Activated naive CD4-positive, alpha-beta T cell treated with anti-CD3 and anti-CD28 coated beads, Interleukin-2, amount 50 U/mL, for 72 hours (primary cell): Measurements from ENCODE around the gene KLK4. TPM values are rescaled to one million over a fixed set of nuclear protein-coding genes. Genes with fewer than 3 reads are reported as not detected.

ENCODE experiments used
- ATAC-seq, 2 donors: fragments of 150-1000 bp; cut with Tn5 transposase; 2 replicates each; pipeline ENCODE4 v1.10.0; 2021; ENCODE audit warnings: mild to moderate bottlenecking in 2 of 2, moderate library complexity in 2 of 2
- DNase-seq, 2 donors: peaks; one replicate each; pipeline ENCODE4 v3.0.0; 2021 to 2022; ENCODE audit warnings: low spot score in 2 of 2
- H3K27ac Mint-ChIP-seq, 2 donors: one replicate each; pipeline ENCODE4 v1.8.0; 2022; ENCODE audit warnings: mild to moderate bottlenecking in 2 of 2, mixed read lengths in 2 of 2
- H3K36me3 Mint-ChIP-seq, 2 donors: one replicate each; pipeline ENCODE4 v1.8.0; 2022; ENCODE audit warnings: mixed read lengths in 2 of 2
- H3K9me3 Mint-ChIP-seq, 2 donors: one replicate each; pipeline ENCODE4 v1.8.0; 2022; ENCODE audit warnings: mixed read lengths in 2 of 2
- total RNA-seq, 2 donors: library from RNA; stranded (reverse); gene quantifications; one replicate each; pipeline ENCODE4 v1.2.3, GENCODE V29; 2022

The KLK4 gene
- total RNA-seq, 2 donors from 2014 or later = not detected

GRCh38 chr19:50924586-50924985, 13.4 kb upstream of the KLK4 start:
- no peaks in the 10 kb centered on the region for H3K36me3 Mint-ChIP-seq
- ATAC-seq (no peak), DNase-seq (no peak)
- no peak overlapping the region for H3K27ac Mint-ChIP-seq
- H3K9me3 Mint-ChIP-seq = no peaks in the 10 kb centered on the region

GRCh38 chr19:50922317-50922853, 11.2 kb upstream of the KLK4 start:
- ATAC-seq = peak; percentile 97 to 99
- Mint-ChIP-seq H3K36me3 (no peaks in the 10 kb centered on the region), H3K27ac (no peak overlapping the region), H3K9me3 (no peaks in the 10 kb centered on the region)
- peak; percentile 68 to 88 for DNase-seq

DNA sequence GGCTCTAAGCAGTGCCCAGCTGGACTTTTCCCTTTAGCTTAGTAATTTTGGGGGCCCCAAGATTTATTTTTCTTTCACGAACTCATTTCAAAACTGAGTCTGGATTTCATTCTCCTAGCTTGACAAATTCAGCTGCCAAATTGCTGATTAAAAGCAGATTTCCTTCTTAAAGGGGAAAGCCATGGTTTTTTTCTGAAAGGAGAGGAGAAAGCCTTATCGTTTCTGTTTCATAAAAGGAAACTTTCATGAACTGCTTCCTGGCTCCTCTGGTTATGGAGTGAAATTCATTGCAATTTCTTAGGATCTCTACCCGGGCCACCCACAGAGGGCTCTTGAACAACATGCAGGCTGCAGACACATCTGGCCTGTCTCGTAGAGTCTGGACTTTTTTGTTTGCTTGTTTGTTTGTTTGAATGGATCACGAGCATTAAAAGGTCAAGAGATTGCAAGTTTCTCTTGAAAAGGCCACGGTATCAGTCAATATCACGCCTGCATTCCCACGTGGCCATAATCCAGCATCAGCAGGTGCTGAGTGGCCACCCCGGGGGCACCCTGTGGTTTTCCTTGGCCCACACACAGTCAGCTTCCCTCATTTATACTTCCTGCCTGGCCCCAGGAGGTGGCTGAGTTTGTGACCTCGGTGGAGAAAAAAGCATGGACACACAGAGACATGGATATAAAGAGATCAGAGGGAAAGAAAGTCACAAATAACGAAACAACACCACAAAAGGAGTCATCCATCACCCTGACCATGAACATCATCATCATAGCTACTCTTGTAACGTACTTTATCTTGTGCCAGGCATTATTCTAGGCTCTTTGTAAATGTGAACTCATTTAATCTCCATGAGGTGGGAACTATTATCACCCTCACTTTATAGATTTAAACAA, 10.5 kb upstream of the KLK4 start:
- H3K9me3 Mint-ChIP-seq = no peaks in the 10 kb centered on the region
- no peak overlapping the region for H3K27ac Mint-ChIP-seq
- no peak for DNase-seq
- H3K36me3 Mint-ChIP-seq = no peaks in the 10 kb centered on the region
- peak; percentile 50 to 51 for ATAC-seq

- H3K9me3 Mint-ChIP-seq = no peaks in the 10 kb centered on the region
- ATAC-seq (no peak), DNase-seq (no peak)
- no peaks in the 10 kb centered on the region for H3K36me3 Mint-ChIP-seq
- no peak overlapping the region for H3K27ac Mint-ChIP-seq
Measured at GRCh38 chr19:50916069-50916468, 4.9 kb upstream of the KLK4 start.

- no peaks in the 10 kb centered on the region for H3K9me3 Mint-ChIP-seq
- H3K27ac Mint-ChIP-seq = no peak overlapping the region
- peak in 1 of 2 donors; percentile 19 for DNase-seq
- no peaks in the 10 kb centered on the region for H3K36me3 Mint-ChIP-seq
- ATAC-seq = peak; percentile 69 to 82
Measured at GRCh38 chr19:50912727-50913716, 1.8 kb upstream of the KLK4 start.

DNA sequence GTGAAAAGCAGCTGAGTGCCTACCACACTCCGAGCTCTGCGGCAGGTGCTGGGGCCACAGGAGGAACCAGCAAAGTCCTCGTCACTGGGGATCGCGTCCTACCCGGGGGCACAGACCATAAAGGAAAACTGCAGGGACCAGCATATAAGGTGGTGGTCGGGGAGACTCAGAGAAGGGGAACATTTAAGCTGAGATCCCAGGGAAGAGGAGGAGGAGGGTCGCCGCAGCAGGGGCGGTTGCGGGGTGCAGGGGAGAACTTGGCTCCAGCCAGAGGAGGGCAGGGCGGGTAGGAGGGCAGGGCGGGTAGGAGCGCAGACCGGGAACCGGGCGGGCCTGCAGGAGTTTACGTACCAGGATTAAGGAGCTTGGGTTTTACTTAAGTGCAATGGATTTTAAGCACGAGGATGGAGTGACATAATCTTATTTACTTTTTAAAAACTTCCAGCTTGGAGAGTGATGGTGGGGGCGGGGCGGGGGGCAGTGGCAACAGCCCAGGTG, 956 bp upstream of the KLK4 start:
- DNase-seq (no peak), ATAC-seq (no peak)
- Mint-ChIP-seq H3K27ac (no peak overlapping the region), H3K9me3 (no peaks in the 10 kb centered on the region), H3K36me3 (no peaks in the 10 kb centered on the region)

- H3K36me3 Mint-ChIP-seq = no peaks in the 10 kb centered on the region
- H3K27ac Mint-ChIP-seq = no peak overlapping the region
- no peaks in the 10 kb centered on the region for H3K9me3 Mint-ChIP-seq
- ATAC-seq = no peak
- no peak for DNase-seq
Measured at GRCh38 chr19:50910722-50911121, 473 bp downstream of the KLK4 start.

- DNase-seq (peak in 1 of 2 donors; percentile 60), ATAC-seq (peak; percentile 27 to 75)
- no peaks in the 10 kb centered on the region for H3K9me3 Mint-ChIP-seq
Measured at GRCh38 chr19:50909240-50910070, 1.7 kb downstream of the KLK4 start.

GRCh38 chr19:50908336-50908735, 2.9 kb downstream of the KLK4 start:
- H3K36me3 Mint-ChIP-seq = no peaks in the 10 kb centered on the region
- no peak for ATAC-seq
- H3K9me3 Mint-ChIP-seq = no peaks in the 10 kb centered on the region
- DNase-seq = no peak
- H3K27ac Mint-ChIP-seq = no peak overlapping the region

More at GRCh38 chr19:50909240-50910070, 1.7 kb downstream of the KLK4 start:
- Mint-ChIP-seq H3K36me3 (no peaks in the 10 kb centered on the region), H3K27ac (no peak overlapping the region)

DNA sequence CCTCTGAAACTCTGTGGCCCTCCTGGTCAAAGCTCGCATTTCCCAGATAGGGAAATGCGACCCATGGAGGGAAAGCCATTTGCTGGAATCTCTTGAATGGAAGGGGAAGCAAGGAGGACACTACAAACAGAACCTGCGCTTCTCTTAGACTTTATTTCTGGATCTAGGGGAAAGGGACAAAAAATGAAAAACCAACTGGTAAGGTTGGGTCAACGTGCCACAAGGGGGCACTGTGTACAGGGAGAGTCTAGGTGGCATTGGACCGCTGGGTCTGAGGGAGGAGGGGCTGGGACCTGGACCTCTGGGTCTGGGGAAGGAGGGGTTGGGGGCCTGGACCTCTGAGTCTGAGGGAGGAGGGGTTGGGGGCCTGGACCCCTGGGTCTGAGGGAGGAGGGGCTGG, 5.0 kb downstream of the KLK4 start:
- DNase-seq (peak in 1 of 2 donors; percentile 60), ATAC-seq (no peak)
- Mint-ChIP-seq H3K36me3 (no peaks in the 10 kb centered on the region), H3K27ac (no peak overlapping the region), H3K9me3 (no peaks in the 10 kb centered on the region)

DNA sequence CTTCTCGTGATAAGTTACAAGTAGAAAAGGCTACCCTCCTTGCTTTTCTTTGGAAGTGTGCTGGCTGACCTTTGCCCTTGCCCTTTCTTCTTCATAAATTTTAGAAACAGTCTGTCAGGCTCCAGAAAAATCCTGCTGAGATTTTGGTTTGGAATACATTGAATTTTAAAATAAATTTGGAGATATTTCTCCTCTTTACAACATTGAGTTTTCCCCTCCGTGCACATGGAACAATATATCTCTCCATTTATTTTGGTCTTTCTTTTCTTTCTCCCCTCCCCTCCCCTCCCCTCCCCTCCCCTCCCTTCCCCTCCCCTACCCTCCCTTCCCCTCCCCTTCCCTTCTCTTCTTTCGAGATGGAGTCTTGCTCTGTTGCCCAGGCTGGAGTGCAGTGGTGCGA, 8.6 kb downstream of the KLK4 start:
- ATAC-seq (no peak), DNase-seq (no peak)
- no peak overlapping the region for H3K27ac Mint-ChIP-seq
- no peaks in the 10 kb centered on the region for H3K9me3 Mint-ChIP-seq
- no peaks in the 10 kb centered on the region for H3K36me3 Mint-ChIP-seq

DNA sequence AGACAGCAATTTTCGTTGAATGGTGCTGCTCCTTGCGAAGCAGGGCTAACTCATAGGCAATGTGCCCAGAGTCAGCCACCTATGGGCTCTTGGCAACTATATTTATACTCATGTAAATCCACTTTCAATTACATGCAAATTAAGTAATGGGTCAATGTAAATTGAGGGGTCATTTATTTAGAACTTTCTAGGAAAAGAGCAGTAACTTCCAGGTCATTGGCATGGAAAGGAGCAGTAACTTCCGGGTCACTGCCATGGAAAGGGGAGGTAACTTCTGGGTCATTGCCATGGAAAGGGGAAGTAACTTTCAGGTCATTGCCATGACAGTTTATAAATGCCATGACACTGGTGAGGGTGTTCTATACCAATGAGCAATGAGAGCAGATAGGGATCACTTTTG, 11.6 kb downstream of the KLK4 start:
- Mint-ChIP-seq H3K27ac (no peak overlapping the region), H3K36me3 (peaks cover 0 to 4% of the 10 kb centered on the region in 2 donors), H3K9me3 (no peaks in the 10 kb centered on the region)
- DNase-seq (no peak), ATAC-seq (no peak)

- no peak for DNase-seq
- no peak overlapping the region for H3K27ac Mint-ChIP-seq
- peaks cover 0 to 4% of the 10 kb centered on the region in 2 donors for H3K36me3 Mint-ChIP-seq
- peaks cover 0 to 3% of the 10 kb centered on the region in 2 donors for H3K9me3 Mint-ChIP-seq
- ATAC-seq = no peak
Measured at GRCh38 chr19:50898018-50898417, 13.2 kb downstream of the KLK4 start.

- Mint-ChIP-seq H3K9me3 (peaks cover 0 to 3% of the 10 kb centered on the region in 2 donors), H3K36me3 (peaks cover 0 to 4% of the 10 kb centered on the region in 2 donors), H3K27ac (no peak overlapping the region)
- DNase-seq (no peak), ATAC-seq (no peak)
Measured at GRCh38 chr19:50897612-50898011, 13.6 kb downstream of the KLK4 start.

- DNase-seq (no peak), ATAC-seq (peak in 1 of 2 donors; percentile 6)
- no peak overlapping the region for H3K27ac Mint-ChIP-seq
- H3K9me3 Mint-ChIP-seq = peaks cover 0 to 3% of the 10 kb centered on the region in 2 donors
- peaks cover 0 to 4% of the 10 kb centered on the region in 2 donors for H3K36me3 Mint-ChIP-seq
Measured at GRCh38 chr19:50897191-50897607, 14.0 kb downstream of the KLK4 start.
